Upper lobe of right lung (tissue), 1 donor: Measurements from ENCODE around the gene GPRASP3. TPM values are rescaled to one million over a fixed set of nuclear protein-coding genes. Genes with fewer than 3 reads are reported as not detected.

ENCODE experiments used
- ATAC-seq: fragments of 200-7000 bp; cut with Tn5 transposase; one replicate; pipeline ENCODE4 v1.9.1; 2020; ENCODE audit warnings: mild to moderate bottlenecking, moderate library complexity
- DNase-seq: peaks from one replicate; pipeline ENCODE4 v3.0.0-alpha.2; 2020
- H3K27ac ChIP-seq: fragments of 200-600 bp; one replicate; pipeline ENCODE4 v1.8.0; 2022
- H3K27me3 ChIP-seq: fragments of 200-600 bp; one replicate; pipeline ENCODE4 v1.8.0; 2022; ENCODE audit warnings: mild to moderate bottlenecking
- H3K36me3 ChIP-seq: fragments of 200-600 bp; one replicate; pipeline ENCODE4 v1.8.0; 2022
- H3K4me1 ChIP-seq: fragments of 200-600 bp; one replicate; pipeline ENCODE4 v1.8.0; 2022
- H3K4me3 ChIP-seq: fragments of 200-600 bp; one replicate; pipeline ENCODE4 v1.8.0; 2022; ENCODE audit warnings: mild to moderate bottlenecking
- H3K9me3 ChIP-seq: fragments of 200-600 bp; one replicate; pipeline ENCODE4 v1.8.0; 2022
- intact Hi-C: fragments of 100-400 bp; cut with DNase I; formaldehyde crosslinking; loops from one replicate; pipeline ENCODE4 v1.11.0; 2022
- total RNA-seq: library from RNA; stranded (reverse); fragmentation: NEBNext Ultra II Directional; extraction: Animal tissue kit (Norgen Biotek cat#: 25700); gene quantifications from one replicate; pipeline ENCODE4 v1.2.1, GENCODE V29; 2021
- TF ChIP-seq, protein P1 (sequence below): fragments of 200-600 bp; IDR thresholded peaks from one replicate; pipeline ENCODE4 v1.8.0; 2022; ENCODE audit warnings: antibody characterized with exemption
- donor health status: DM: no; HTN: yes; CAD: no; lungs with severe emphysema.

GPRASP3 gene
- total RNA-seq, 1 donor from 2014 or later, result 4.3 TPM

DNA sequence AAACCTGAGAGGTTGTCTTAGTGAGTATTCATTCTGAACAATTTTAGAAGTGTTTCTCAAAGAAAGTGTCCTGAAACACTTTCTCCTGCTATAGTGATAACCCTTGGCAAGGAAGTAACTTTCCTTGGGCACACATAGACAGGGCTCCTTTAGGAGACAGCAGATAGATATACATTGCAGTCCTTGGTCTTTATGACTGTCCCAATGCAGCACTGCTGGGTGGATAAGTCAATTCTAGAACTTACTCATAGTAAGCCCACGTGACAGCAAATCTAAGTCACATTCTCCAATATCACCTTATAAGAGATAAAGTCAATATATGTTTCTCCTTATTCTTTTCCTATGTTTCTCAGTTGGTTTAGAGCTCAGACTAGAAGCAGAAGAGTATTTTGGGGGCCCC is 46.7 kb downstream of the GPRASP3 start:
- Histone ChIP-seq H3K36me3 (no peaks in the 10 kb centered on the region), H3K4me1 (peaks cover 6% of the 10 kb centered on the region), H3K27ac (no peak overlapping the region), H3K4me3 (no peak overlapping the region), H3K9me3 (no peaks in the 10 kb centered on the region), H3K27me3 (no peaks in the 10 kb centered on the region)
- ATAC-seq, result no peak
- DNase-seq, result no peak
- TF ChIP-seq, protein P1, sequence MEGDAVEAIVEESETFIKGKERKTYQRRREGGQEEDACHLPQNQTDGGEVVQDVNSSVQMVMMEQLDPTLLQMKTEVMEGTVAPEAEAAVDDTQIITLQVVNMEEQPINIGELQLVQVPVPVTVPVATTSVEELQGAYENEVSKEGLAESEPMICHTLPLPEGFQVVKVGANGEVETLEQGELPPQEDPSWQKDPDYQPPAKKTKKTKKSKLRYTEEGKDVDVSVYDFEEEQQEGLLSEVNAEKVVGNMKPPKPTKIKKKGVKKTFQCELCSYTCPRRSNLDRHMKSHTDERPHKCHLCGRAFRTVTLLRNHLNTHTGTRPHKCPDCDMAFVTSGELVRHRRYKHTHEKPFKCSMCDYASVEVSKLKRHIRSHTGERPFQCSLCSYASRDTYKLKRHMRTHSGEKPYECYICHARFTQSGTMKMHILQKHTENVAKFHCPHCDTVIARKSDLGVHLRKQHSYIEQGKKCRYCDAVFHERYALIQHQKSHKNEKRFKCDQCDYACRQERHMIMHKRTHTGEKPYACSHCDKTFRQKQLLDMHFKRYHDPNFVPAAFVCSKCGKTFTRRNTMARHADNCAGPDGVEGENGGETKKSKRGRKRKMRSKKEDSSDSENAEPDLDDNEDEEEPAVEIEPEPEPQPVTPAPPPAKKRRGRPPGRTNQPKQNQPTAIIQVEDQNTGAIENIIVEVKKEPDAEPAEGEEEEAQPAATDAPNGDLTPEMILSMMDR, result no peak
- intact Hi-C loops, result no loop called here

DNA sequence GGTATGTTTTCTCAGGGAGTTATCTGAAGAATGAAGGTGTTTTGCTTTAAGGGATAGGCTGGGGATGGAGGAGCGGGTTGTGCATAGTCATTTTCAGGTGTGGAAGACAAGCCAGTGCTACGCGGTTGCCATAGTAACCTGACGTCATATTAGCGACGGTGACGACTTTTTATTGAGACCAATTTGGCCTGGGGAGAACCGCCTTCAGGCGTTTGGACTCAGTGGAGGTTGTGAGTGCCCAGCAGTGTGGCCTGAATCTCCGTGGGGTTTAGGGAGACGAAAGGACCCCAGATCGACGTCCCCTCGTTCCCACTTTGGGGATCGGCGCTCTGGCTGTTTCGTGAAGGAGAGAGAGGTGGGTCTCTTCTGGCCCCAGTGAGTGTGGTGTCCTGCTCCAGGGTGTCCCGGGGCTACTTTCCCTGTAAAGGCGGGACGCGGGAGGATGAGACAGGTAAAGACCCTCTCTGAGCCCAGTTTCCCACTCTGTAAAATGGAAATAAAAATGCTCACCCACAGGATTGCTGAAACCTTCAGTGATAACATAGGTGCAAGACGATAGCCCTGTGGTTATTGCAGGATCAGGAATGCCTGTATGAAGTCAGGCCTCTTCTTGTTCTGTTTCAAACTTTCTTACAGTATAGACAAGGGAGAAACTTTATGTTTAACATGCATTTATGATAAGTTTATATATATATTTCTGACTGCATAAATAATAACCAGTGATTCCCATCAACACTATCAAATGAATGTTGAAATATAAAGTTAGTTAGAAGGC is 48.6 kb downstream of the GPRASP3 start:
- H3K36me3 ChIP-seq, result no peaks in the 10 kb centered on the region
- no peaks in the 10 kb centered on the region for H3K27me3 ChIP-seq
- TF ChIP-seq, protein P1, result no peak
- peak; percentile 95 for ATAC-seq
- intact Hi-C loops, result no loop called here
- H3K9me3 ChIP-seq, result no peaks in the 10 kb centered on the region
- peak overlapping the region; percentile 58 for H3K4me3 ChIP-seq
- H3K4me1 ChIP-seq, result peaks cover 6% of the 10 kb centered on the region
- peak; percentile 64 for DNase-seq
- H3K27ac ChIP-seq, result peak overlapping the region; percentile 74

Other genes with a start within 250 kb of the GPRASP3 start
- not detected for gene TCP11X2, start 248.9 kb upstream of the GPRASP3 start, total RNA-seq
- gene TMSB15A, start 204.0 kb upstream of the GPRASP3 start, total RNA-seq, result 1.9 TPM
- 9.4 TPM for gene ARMCX5, start 121.2 kb upstream of the GPRASP3 start, total RNA-seq
- gene GPRASP1, start 69.3 kb upstream of the GPRASP3 start, total RNA-seq, result 5.5 TPM
- 8.0 TPM for gene GPRASP2, start 8.3 kb upstream of the GPRASP3 start, total RNA-seq
- gene RAB40AL, start 216.5 kb downstream of the GPRASP3 start, total RNA-seq, result 0.52 TPM